Fibroblast of lung (primary cell): ENCODE results near the gene CACNA1S.

Experiments used
- EZH2 ChIP-seq: IDR thresholded peaks from 2 replicates; pipeline ENCODE4 v1.5.1; 2012; ENCODE audit warnings: low read length, control low read depth, mild to moderate bottlenecking; ENCODE audit errors: missing control alignments
- TF ChIP-seq, protein P1 (sequence below), 2 donors: IDR thresholded peaks in 1 of 2; conservative IDR thresholded peaks in 1 of 2; 1 replicate in 1 of 2; 2 replicates in 1 of 2; pipeline ENCODE4 v1.5.1; 2011 to 2012; ENCODE audit warnings: low read length in 2 of 2, control low read depth in 1 of 2, inconsistent platforms in 1 of 2, low read depth in 1 of 2, mild to moderate bottlenecking in 1 of 2

DNA sequence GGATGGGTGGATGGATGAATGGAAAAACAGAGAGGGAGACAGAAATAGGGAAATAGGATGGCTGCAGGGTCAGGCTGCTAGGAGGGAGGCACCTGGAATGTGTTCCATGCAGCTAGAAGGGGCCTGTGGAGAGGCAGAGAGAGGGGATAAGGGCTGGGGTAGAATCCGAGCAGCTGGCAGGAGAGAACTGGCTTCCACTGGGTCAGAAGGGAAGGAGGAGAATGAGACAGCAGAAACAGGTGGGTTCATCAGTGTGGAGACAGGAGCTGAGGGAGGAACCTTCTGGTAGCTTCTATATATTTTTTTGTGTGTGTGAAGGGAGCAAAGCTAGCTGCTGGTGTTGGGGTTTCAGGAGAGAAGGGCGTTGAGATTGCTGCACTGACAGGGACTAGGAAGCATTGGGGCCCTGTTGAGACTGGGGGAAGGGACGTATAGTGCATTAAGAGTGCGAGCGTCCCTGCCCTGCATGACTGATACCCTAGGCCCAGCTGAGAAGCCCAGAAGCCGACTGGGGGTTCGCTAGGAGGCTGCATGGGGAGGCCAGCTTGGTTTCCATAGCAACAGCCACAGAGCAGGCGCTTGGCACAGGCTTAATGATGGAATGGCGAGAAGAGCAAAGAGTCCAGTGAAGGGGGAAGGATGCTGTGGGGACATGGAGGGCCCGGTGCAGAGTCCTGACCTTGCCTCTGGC is 73.9 kb downstream of the CACNA1S start:
- TF ChIP-seq, protein P1, sequence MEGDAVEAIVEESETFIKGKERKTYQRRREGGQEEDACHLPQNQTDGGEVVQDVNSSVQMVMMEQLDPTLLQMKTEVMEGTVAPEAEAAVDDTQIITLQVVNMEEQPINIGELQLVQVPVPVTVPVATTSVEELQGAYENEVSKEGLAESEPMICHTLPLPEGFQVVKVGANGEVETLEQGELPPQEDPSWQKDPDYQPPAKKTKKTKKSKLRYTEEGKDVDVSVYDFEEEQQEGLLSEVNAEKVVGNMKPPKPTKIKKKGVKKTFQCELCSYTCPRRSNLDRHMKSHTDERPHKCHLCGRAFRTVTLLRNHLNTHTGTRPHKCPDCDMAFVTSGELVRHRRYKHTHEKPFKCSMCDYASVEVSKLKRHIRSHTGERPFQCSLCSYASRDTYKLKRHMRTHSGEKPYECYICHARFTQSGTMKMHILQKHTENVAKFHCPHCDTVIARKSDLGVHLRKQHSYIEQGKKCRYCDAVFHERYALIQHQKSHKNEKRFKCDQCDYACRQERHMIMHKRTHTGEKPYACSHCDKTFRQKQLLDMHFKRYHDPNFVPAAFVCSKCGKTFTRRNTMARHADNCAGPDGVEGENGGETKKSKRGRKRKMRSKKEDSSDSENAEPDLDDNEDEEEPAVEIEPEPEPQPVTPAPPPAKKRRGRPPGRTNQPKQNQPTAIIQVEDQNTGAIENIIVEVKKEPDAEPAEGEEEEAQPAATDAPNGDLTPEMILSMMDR (conservative IDR thresholded peaks at IDR 0.05 in 1 of 2, IDR thresholded peaks at IDR 0.05 in 1 of 2; ENCODE audit: low read depth in 1 of 2, low read length in 2 of 2), result no peak
- TF ChIP-seq EZH2, result no peak
